GM21576 (cell line): ENCODE results near the gene LSM3.

Experiments used
- ATAC-seq: cut with Tn5 transposase; IDR thresholded peaks from one replicate; pipeline ENCODE4 v1.9.1; 2021; ENCODE audit warnings: mild to moderate bottlenecking, moderate library complexity; ENCODE audit not compliant: unreplicated experiment

Gene LSM3

DNA sequence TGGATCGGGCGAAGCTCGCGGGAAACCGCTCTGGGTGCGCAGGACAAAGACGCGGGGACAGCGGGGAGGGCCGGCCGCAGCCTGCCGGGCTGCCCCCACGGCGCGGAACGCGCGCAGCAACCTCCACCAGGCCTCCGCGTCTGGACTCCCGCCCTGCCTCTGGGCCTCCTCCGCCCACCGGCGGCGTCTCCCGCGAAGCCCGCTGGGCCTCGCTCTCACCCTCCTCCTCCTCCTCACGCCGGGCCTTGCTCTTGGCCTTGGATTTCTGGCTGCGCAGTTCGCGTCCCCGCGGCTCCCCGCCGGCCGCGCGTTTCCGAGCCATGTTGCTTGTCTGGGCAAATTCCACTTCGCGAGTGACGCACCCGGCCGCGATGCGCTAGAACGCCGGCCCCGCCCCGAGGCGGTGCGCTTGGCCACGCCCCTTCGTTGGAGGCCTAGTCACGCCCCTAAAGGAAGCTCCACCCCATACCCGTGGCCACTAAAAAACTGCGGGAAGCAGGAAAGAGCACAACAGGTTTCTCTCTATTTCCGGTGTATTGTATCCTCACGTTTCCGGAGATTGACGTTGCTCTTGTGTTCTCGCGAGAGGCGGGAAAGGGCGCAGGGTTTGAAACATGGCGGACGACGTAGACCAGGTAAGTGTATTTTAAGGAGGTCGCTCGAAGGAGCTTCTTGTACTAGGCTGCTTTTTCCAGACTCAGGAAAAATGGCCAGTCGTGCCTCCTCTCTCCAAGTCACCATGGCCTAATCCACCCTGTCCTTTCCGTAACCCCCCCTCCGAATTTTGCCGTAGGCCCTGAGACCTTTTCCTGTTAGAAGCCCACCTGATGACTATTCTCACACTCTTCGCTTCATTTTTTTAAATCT, at the start of gene LSM3, which contains the start of gene XPC:
LSM3 (plus strand) TSS at position 571 of the 867 bp plus-strand sequence; CDS start at position 615, 44 bp downstream.
XPC (minus strand) TSS at position 355 of the 867 bp plus-strand sequence; CDS start at position 322, 33 bp downstream.
- peak; percentile 91 for ATAC-seq

GRCh38 chr3:14129296-14129695, 49.3 kb upstream of the LSM3 start:
- no peak for ATAC-seq

GRCh38 chr3:14130230-14130629, 48.4 kb upstream of the LSM3 start:
- no peak for ATAC-seq

DNA sequence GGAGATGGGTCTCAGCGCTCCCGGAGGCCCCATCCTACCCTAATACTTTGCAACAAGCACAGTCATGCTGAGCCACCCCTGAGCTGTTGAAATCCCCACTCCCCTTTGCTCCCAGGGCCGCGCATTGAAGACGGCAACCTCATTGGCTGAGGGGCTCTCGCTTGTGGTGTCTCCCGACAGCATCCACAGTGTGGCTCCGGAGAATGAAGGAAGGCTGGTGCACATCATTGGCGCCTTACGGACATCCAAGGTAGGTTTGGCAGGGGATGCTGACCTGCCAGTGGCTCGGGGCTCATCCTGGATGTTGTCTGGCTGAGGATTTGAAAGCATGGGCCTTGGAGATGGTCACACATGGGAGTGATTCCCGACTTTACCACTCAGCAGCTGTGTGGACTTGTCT, 47.9 kb upstream of the LSM3 start:
- ATAC-seq, result no peak

DNA sequence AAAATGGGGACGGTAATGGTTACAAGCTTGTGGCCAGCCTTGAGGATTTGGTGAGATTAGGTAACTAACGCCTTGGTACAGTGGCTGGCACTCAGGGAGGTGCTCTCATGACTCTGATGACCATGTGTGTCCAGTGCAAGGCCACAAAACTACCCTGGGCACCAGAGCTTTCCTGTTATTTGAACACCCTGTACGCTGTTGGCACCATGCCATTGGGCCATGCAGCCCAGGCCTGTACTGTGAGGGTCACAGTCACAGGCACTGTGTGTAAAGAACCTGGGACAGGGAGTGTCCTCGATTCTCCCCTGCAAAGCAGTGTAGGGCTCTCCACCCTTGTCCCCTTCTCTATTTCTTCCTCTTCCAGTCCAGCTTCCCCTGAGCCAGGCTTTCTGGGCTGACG, 47.5 kb upstream of the LSM3 start:
- no peak for ATAC-seq

GRCh38 chr3:14132120-14132519, 46.5 kb upstream of the LSM3 start:
- no peak for ATAC-seq

DNA sequence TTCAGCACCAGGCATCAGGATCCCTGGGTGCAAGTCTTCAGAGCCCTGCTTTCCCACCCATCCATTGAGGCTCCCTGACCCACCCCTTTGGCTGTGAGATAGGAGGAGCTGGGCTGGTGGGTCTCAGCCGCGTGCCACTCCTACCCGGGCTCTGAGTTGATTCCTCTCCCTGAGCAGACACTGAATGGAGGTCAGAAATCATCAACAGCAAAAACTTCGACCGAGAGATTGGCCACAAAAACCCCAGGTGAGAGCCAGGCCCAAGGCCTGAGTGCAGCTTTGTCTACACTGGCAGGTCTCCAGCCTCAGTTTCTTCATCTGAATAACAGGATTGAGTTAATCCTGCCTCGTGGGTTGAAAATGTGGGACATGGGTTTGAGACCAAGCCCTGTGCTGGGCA, 45.9 kb upstream of the LSM3 start:
- no peak for ATAC-seq

DNA sequence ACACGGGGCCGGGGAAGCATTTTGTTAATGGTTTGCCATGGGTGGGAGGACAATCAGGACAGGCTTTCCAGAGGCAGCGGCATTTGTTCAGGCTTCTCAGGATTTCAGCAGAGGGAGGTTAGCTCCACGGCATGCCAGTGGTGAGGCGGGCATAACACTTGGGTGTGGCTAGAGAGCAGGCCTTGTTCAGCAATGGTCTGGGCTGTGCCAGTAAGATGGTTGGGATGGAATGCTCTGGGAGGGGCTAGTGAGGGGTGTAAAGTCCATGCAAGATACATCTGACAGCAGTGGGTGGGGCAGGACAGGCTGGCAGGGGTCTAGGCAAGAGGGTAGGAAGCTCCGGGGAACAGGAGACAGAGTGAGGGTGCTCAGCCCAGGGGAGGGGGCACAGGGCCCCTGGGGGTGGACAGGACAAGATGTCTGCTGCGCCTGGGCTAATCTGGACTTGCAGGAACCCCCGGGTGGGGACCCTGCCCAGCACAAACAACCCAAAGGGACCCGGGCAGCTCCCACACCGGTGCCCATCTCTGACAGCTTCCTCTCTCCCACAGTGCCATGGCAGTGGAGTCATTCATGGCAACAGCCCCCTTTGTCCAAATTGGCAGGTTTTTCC, 45.3 kb upstream of the LSM3 start:
- no peak for ATAC-seq

- ATAC-seq, result no peak
Observed at GRCh38 chr3:14133876-14134275, 44.7 kb upstream of the LSM3 start.

DNA sequence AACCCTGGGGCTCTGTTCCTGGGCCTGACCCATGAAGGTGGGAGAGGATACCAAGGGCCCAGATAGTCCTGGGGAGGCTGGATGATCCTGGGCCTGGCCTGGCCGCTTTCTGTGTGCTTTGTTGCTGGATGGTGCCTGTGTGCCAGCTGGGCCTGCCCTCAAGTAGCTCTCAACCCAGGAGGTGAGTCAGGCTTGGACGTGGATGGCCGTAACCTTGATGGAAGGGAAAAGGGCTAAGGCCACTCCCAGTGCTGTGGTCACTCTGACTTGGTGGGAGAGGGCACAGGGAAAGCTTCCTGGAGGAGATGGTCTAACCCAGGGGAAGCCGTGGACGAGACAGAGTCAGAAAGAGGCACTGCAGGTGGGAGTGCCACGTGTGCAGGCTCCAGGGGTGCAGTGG, 44.3 kb upstream of the LSM3 start:
- ATAC-seq, result no peak

DNA sequence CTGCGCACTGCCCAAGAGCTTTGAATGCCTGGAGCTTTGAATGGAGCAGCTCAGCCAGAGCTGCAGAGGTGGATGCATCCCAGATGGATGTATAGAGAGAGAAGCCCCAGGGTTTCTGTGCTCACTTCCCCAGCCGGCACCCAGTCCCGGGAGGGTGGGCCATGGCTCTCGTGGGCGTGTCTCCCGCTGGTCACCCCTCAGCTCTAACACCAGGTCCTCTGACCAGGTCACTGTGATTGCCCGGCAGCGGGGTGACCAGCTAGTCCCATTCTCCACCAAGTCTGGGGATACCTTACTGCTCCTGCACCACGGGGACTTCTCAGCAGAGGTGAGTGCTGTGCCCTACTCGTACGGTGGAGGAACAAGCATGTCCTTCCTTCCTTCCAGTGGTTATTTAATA, 43.0 kb upstream of the LSM3 start:
- no peak for ATAC-seq

GRCh38 chr3:14137004-14137403, 41.6 kb upstream of the LSM3 start:
- no peak for ATAC-seq

- ATAC-seq, result no peak
Observed at GRCh38 chr3:14137445-14137844, 41.2 kb upstream of the LSM3 start.

- ATAC-seq, result no peak
Observed at GRCh38 chr3:14138109-14138877, 40.3 kb upstream of the LSM3 start.

- no peak for ATAC-seq
Observed at GRCh38 chr3:14138878-14139655, 39.5 kb upstream of the LSM3 start.

GRCh38 chr3:14139771-14140170, 38.8 kb upstream of the LSM3 start:
- no peak for ATAC-seq

DNA sequence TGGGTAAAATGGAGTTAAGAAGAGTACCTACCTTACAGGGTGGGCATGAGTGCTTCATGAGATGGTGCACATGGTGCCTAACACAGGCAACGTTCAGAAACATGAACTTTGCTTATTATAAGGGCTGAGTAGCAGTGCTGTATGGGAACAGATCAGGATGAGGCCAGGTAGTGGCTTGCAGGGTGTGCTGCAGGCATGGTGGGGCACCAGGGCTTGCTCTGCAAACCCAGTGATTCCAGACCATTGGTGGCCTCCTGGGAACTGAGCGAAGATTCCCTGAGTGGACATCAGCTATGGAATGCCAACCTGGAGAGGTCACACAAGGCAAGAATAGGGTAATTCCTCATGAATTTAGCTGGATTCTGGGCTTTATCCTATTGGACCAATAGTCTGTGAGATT, 37.9 kb upstream of the LSM3 start:
- no peak for ATAC-seq

- no peak for ATAC-seq
Observed at GRCh38 chr3:14141144-14141543, 37.5 kb upstream of the LSM3 start.

DNA sequence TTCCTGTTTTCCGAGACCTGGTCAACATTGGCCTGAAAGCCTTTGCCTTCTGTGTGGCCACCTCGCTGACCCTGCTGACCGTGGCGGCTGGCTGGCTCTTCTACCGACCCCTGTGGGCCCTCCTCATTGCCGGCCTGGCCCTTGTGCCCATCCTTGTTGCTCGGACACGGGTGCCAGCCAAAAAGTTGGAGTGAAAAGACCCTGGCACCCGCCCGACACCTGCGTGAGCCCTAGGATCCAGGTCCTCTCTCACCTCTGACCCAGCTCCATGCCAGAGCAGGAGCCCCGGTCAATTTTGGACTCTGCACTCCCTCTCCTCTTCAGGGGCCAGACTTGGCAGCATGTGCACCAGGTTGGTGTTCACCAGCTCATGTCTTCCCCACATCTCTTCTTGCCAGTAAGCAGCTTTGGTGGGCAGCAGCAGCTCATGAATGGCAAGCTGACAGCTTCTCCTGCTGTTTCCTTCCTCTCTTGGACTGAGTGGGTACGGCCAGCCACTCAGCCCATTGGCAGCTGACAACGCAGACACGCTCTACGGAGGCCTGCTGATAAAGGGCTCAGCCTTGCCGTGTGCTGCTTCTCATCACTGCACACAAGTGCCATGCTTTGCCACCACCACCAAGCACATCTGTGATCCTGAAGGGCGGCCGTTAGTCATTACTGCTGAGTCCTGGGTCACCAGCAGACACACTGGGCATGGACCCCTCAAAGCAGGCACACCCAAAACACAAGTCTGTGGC, 36.8 kb upstream of the LSM3 start:
- no peak for ATAC-seq
